Endothelial cell of umbilical vein (primary cell): ENCODE measurements around the gene CCDC39. TPM values are rescaled to one million over a fixed set of nuclear protein-coding genes. Genes with fewer than 3 reads are reported as not detected.

Experiments used
- BruUV-seq: library from RNA; stranded (reverse); fragments of 400-500 nt; replicated peaks from 2 replicates; lab custom pipeline; 2021; lab: Mats Ljungman, UMichigan
- CTCF ChIA-PET: fragments of 300-600, 350-600 bp; sonication (Branson Sonifier 250); formaldehyde crosslinking; loops from one replicate; lab custom pipeline; 2021; ENCODE audit warnings: antibody characterized with exemption, inconsistent platforms; lab: Charles Lee
- POLR2A ChIA-PET: fragments of 300-600, 350-600 bp; sonication (Branson Sonifier 250); formaldehyde crosslinking; loops from one replicate; lab custom pipeline; 2021; ENCODE audit warnings: antibody characterized with exemption, inconsistent platforms; lab: Charles Lee
- DNase-seq: peaks from one replicate; pipeline ENCODE4 v3.0.0-alpha.2; 2011; ENCODE audit warnings: low read depth, low spot score
- FAIRE-seq: peaks from 2 replicates; lab custom pipeline; 2011; peaks lifted over from hg19 to GRCh38; lab: Jason Lieb, UNC
- H2AFZ ChIP-seq: 2 replicates; pipeline ENCODE4 v1.6.0; 2012; ENCODE audit warnings: low read depth, low read length, control low read depth, inconsistent platforms
- H3K27ac ChIP-seq: 2 replicates; pipeline ENCODE4 v1.5.1; 2011; ENCODE audit warnings: low read depth, mild to moderate bottlenecking, control low read depth, low read length, moderate library complexity; ENCODE audit not compliant: insufficient read depth
- H3K27me3 ChIP-seq, 2 experiments: 2 replicates each; pipeline versions ENCODE4 v1.6.0 to v1.6.1; 2011; ENCODE audit warnings: low read length in 2 of 2, mixed read lengths in 1 of 2; ENCODE audit not compliant: control insufficient read depth in 2 of 2, insufficient read depth in 2 of 2
- H3K36me3 ChIP-seq, 2 experiments: 2 replicates in 1 of 2; 3 replicates in 1 of 2; pipeline ENCODE4 v1.5.1; 2011; ENCODE audit warnings: low read length in 2 of 2, mild to moderate bottlenecking in 1 of 2, moderate library complexity in 1 of 2; ENCODE audit not compliant: control insufficient read depth in 2 of 2, insufficient read depth in 2 of 2; ENCODE audit errors: extremely low read depth in 1 of 2
- H3K4me1 ChIP-seq: 3 replicates; pipeline ENCODE4 v1.5.1; 2011; ENCODE audit warnings: mild to moderate bottlenecking, low read length; ENCODE audit not compliant: control insufficient read depth, insufficient read depth; ENCODE audit errors: extremely low read depth
- H3K4me2 ChIP-seq: 2 replicates; pipeline ENCODE4 v1.6.1; 2011; ENCODE audit warnings: low read length, control low read depth, mixed read lengths; ENCODE audit not compliant: insufficient read depth
- H3K4me3 ChIP-seq, 3 experiments: fragments of 200-600 bp in 1 of 3; sonication (generic), shearing (Covaris generic) in 1 of 3; replicated peaks in 1 of 3; 2 replicates each; pipeline ENCODE4 v1.5.1; 2011 to 2016; ENCODE audit warnings: control low read depth in 3 of 3, low read length in 3 of 3, mild to moderate bottlenecking in 2 of 3, inconsistent platforms in 1 of 3, low read depth in 1 of 3, moderate library complexity in 1 of 3; ENCODE audit not compliant: insufficient read depth in 1 of 3
- H3K79me2 ChIP-seq: 2 replicates; pipeline ENCODE4 v1.6.0; 2012; ENCODE audit warnings: low read length, inconsistent platforms; ENCODE audit not compliant: control insufficient read depth, insufficient read depth
- H3K9ac ChIP-seq: replicated peaks from 2 replicates; pipeline ENCODE3; 2011; ENCODE audit warnings: low read length, control low read depth; ENCODE audit not compliant: insufficient read depth; ENCODE audit errors: extremely low read depth
- H3K9me1 ChIP-seq: replicated peaks from 3 replicates; pipeline ENCODE4 v1.6.0; 2011; ENCODE audit warnings: mild to moderate bottlenecking, low read length; ENCODE audit not compliant: control insufficient read depth, insufficient read depth; ENCODE audit errors: extremely low read depth
- H3K9me3 ChIP-seq: replicated peaks from 2 replicates; pipeline ENCODE4 v1.5.1; 2012; ENCODE audit warnings: low read length, inconsistent platforms; ENCODE audit not compliant: control insufficient read depth, insufficient read depth
- H4K20me1 ChIP-seq: replicated peaks from 2 replicates; pipeline ENCODE3; 2011; ENCODE audit warnings: mild to moderate bottlenecking, low read length; ENCODE audit not compliant: control insufficient read depth, insufficient read depth; ENCODE audit errors: extremely low read depth
- CTCF ChIP-seq, 2 donors: IDR thresholded peaks; 1 replicate in 1 of 2; 2 replicates in 1 of 2; pipeline ENCODE4 v1.5.1; 2011; ENCODE audit warnings: low read length in 2 of 2, mild to moderate bottlenecking in 2 of 2, moderate library complexity in 2 of 2, control low read depth in 1 of 2, inconsistent platforms in 1 of 2, low read depth in 1 of 2; ENCODE audit not compliant: insufficient read depth in 1 of 2; ENCODE audit errors: extremely low read depth in 1 of 2
- FOS ChIP-seq: IDR thresholded peaks from 2 replicates; pipeline ENCODE4 v1.6.1; 2011; ENCODE audit warnings: mild to moderate bottlenecking, low read length, moderate library complexity, borderline replicate concordance; ENCODE audit not compliant: insufficient read depth
- MAX ChIP-seq: IDR thresholded peaks from 2 replicates; pipeline ENCODE4 v1.6.1; 2011; ENCODE audit not compliant: insufficient read depth, insufficient read length
- dilution Hi-C: fragments of 300-500 bp; cut with MboI; formaldehyde crosslinking; loops from one replicate; pipeline ENCODE4 v1.15.0; 2019; ENCODE audit warnings: low sequenced_read_pairs; ENCODE audit not compliant: extremely low pct_ligation_motif_present
- intact Hi-C: fragments of 100-400 bp; cut with micrococcal nuclease; formaldehyde crosslinking; loops from one replicate; pipeline ENCODE4 v1.10.0; 2022
- polyA plus RNA-seq, 4 experiments: library from polyadenylated mRNA; depleted of rRNA in 3 of 4; stranded (reverse) in 3 of 4; unstranded in 1 of 4; fragments of >200 nt; gene quantifications; 2 replicates each; pipeline versions ENCODE4 v1.2.1 to v1.2.3, GENCODE V29; 2011 to 2012; ENCODE audit warnings: missing spikeins in 1 of 4
- total RNA-seq: library from RNA; stranded (reverse); gene quantifications from 2 replicates; pipeline ENCODE4 v1.2.3, GENCODE V29; 2021

Gene CCDC39
- total and polyA plus RNA-seq, 2 donors (not counting 3 experiments of a cell fraction or from before 2014, with no cell fraction given), result not detected

DNA sequence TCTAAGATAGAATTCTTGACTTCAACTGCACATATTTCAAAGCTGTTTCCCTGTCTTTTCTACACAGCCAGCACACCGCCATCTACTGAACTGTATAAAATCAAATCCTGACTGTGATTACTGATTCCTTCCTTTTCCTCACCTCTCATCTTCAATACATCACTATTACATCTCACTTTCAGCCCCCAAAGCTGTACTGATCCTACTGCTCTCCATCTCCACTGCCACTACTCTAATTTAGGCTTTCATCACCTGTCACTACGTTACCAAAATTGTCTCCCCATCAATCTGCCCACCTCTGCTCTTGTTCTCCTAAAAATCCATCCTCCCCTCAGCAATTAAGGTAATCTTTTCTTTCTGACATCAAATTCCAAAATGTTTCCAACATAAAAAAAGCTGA is 4.5 kb upstream of the CCDC39 start:
- Histone ChIP-seq H4K20me1 (no peaks in the 10 kb centered on the region), H3K27me3 (peaks cover 6 to 27% of the 10 kb centered on the region in 2 experiments), H3K79me2 (no peaks in the 10 kb centered on the region), H3K4me2 (no peak overlapping the region), H3K9me1 (no peaks in the 10 kb centered on the region), H3K4me1 (peaks cover 12% of the 10 kb centered on the region), H3K4me3 (no peak overlapping the region), H3K27ac (no peak overlapping the region), H3K9ac (no peak overlapping the region), H2AFZ (no peak overlapping the region), H3K9me3 (no peaks in the 10 kb centered on the region), H3K36me3 (no peaks in the 10 kb centered on the region)
- POLR2A ChIA-PET, result no interaction called here
- no TSS peak for BruUV-seq
- FAIRE-seq, result no peak
- TF ChIP-seq MAX (no peak), FOS (no peak)
- CTCF ChIA-PET, result no interaction called here
- dilution Hi-C loops, result no loop called here
- DNase-seq, result no peak
- intact Hi-C loops, result loop anchor here (5.0 kb wide), 1 partner anchor 757 kb away; no protein-coding TSS in a partner anchor

- CTCF ChIA-PET, result interaction anchor here (1.4 kb wide), 1 partner anchor 751 kb away, joined by 5 read pairs; no protein-coding TSS in a partner anchor
- Histone ChIP-seq H3K79me2 (no peaks in the 10 kb centered on the region), H3K4me3 (peak overlapping the region; percentile 42 to 59 (median 56)), H3K9ac (peak overlapping the region; percentile 8), H3K36me3 (no peaks in the 10 kb centered on the region), H3K4me2 (peak overlapping the region; percentile 87), H3K27me3 (peaks cover 9 to 41% of the 10 kb centered on the region in 2 experiments), H2AFZ (peak overlapping the region; percentile 98), H3K9me3 (no peaks in the 10 kb centered on the region), H3K9me1 (no peaks in the 10 kb centered on the region), H3K4me1 (peaks cover 12% of the 10 kb centered on the region), H4K20me1 (no peaks in the 10 kb centered on the region), H3K27ac (no peak overlapping the region)
- no TSS peak for BruUV-seq
- POLR2A ChIA-PET, result no interaction called here
- DNase-seq (peak; percentile 66), FAIRE-seq (peak; percentile 80)
- dilution Hi-C loops, result no loop called here
- TF ChIP-seq CTCF (IDR thresholded peaks at IDR 0.05; ENCODE audit: extremely low read depth in 1 of 2, insufficient read depth in 1 of 2, low read depth in 1 of 2, low read length in 2 of 2) (peak; percentile 31 to 49), FOS (no peak)
- intact Hi-C loops, result loop anchor here (5.0 kb wide), 1 partner anchor 753 kb away; no protein-coding TSS in a partner anchor
Observed at GRCh38 chr3:180680097-180680430, 775 bp upstream of the CCDC39 start.
